GM23338 (cell line): Measurements from ENCODE around the gene TSC22D3. TPM values are rescaled to one million over a fixed set of nuclear protein-coding genes. Genes with fewer than 3 reads are reported as not detected.

ENCODE experiments used
- ATAC-seq: fragments of 200-7000 bp; cut with Tn5 transposase; 3 replicates; pipeline ENCODE4 v1.9.1; 2020
- DNase-seq: peaks from one replicate; pipeline ENCODE4 v3.0.0-alpha.2; 2015; ENCODE audit warnings: low spot score
- H2AFZ ChIP-seq: fragments of 200-600 bp; sonication (generic); 2 replicates; pipeline ENCODE4 v1.8.0; 2016; ENCODE audit warnings: antibody characterized with exemption, mild to moderate bottlenecking, moderate library complexity
- H3F3A ChIP-seq: fragments of 200-600 bp; sonication (generic); replicated peaks from 2 replicates; pipeline ENCODE4 v1.8.0; 2017; ENCODE audit warnings: antibody characterized with exemption, mixed run types, low read depth
- H3K27ac ChIP-seq: fragments of 200-600 bp; sonication (generic); 2 replicates; pipeline ENCODE4 v1.6.1; 2016; ENCODE audit warnings: low read depth
- H3K27me3 ChIP-seq: fragments of 200-600 bp; sonication (generic); 2 replicates; pipeline ENCODE4 v1.8.0; 2016; ENCODE audit warnings: mild to moderate bottlenecking, mixed run types, moderate library complexity; ENCODE audit not compliant: insufficient read depth
- H3K36me3 ChIP-seq: fragments of 200-600 bp; sonication (generic); 2 replicates; pipeline ENCODE4 v1.8.0; 2016; ENCODE audit warnings: mild to moderate bottlenecking; ENCODE audit not compliant: insufficient read depth
- H3K4me1 ChIP-seq: fragments of 200-600 bp; sonication (generic); 2 replicates; pipeline ENCODE4 v1.8.0; 2016; ENCODE audit warnings: mild to moderate bottlenecking, moderate library complexity; ENCODE audit not compliant: insufficient read depth
- H3K4me2 ChIP-seq: fragments of 200-600 bp; sonication (generic); 2 replicates; pipeline ENCODE4 v1.7.1; 2017; ENCODE audit warnings: mixed run types
- H3K4me3 ChIP-seq: fragments of 200-600 bp; sonication (generic); 2 replicates; pipeline ENCODE4 v1.6.1; 2016; ENCODE audit warnings: mixed run types
- H3K79me2 ChIP-seq: fragments of 200-600 bp; sonication (generic); replicated peaks from 2 replicates; pipeline ENCODE4 v1.8.0; 2017; ENCODE audit warnings: mild to moderate bottlenecking; ENCODE audit not compliant: insufficient read depth
- H3K9me2 ChIP-seq: fragments of 200-600 bp; sonication (generic); 2 replicates; pipeline ENCODE4 v1.8.0; 2017; ENCODE audit not compliant: insufficient read depth
- H4K20me1 ChIP-seq: fragments of 200-600 bp; sonication (generic); replicated peaks from 2 replicates; pipeline ENCODE4 v1.8.0; 2017; ENCODE audit warnings: mild to moderate bottlenecking; ENCODE audit not compliant: insufficient read depth
- H3K27ac Mint-ChIP-seq: 2 replicates; pipeline ENCODE4 v1.8.0; 2020; ENCODE audit warnings: inconsistent platforms, mild to moderate bottlenecking, moderate library complexity, mixed read lengths
- H3K27me3 Mint-ChIP-seq: 3 replicates; pipeline ENCODE4 v1.8.0; 2022; ENCODE audit warnings: low read depth, mild to moderate bottlenecking, moderate library complexity, mixed read lengths, inconsistent platforms; ENCODE audit not compliant: insufficient read depth, poor library complexity
- H3K36me3 Mint-ChIP-seq: 3 replicates; pipeline ENCODE4 v1.8.0; 2021; ENCODE audit warnings: low read depth, mild to moderate bottlenecking, inconsistent platforms, moderate library complexity, mixed read lengths
- H3K4me1 Mint-ChIP-seq: 3 replicates; pipeline ENCODE4 v1.8.0; 2020; ENCODE audit warnings: mild to moderate bottlenecking, inconsistent platforms, mixed read lengths
- H3K4me3 Mint-ChIP-seq: 3 replicates; pipeline ENCODE4 v1.8.0; 2021; ENCODE audit warnings: moderate library complexity, mild to moderate bottlenecking, inconsistent platforms, mixed read lengths
- H3K9me3 Mint-ChIP-seq: 3 replicates; pipeline ENCODE4 v1.8.0; 2020; ENCODE audit warnings: moderate library complexity, mild to moderate bottlenecking, inconsistent platforms, mixed read lengths
- CREB1 ChIP-seq: fragments of 250-450 bp; sonication (Bioruptor Pico); IDR thresholded peaks from 2 replicates; pipeline ENCODE4 v1.5.0; 2020; ENCODE audit warnings: low read depth, mild to moderate bottlenecking, moderate library complexity
- EZH2 ChIP-seq: fragments of 200-600 bp; sonication (generic); IDR thresholded peaks from one replicate; pipeline ENCODE4 v1.8.0; 2017; ENCODE audit warnings: antibody characterized with exemption, mild to moderate bottlenecking, low read depth; ENCODE audit not compliant: unreplicated experiment
- JUNB ChIP-seq: IDR thresholded peaks from one replicate; pipeline ENCODE4 v1.6.1; 2016; ENCODE audit warnings: antibody characterized with exemption; ENCODE audit not compliant: unreplicated experiment
- NANOG ChIP-seq: IDR thresholded peaks from 2 replicates; pipeline ENCODE4 v1.6.1; 2016; ENCODE audit warnings: antibody characterized with exemption, borderline replicate concordance
- STAT1 ChIP-seq: IDR thresholded peaks from one replicate; pipeline ENCODE4 v1.6.1; 2016; ENCODE audit warnings: antibody characterized with exemption; ENCODE audit not compliant: unreplicated experiment
- ZNF114 ChIP-seq: fragments of 250-450 bp; sonication (Bioruptor Pico); IDR thresholded peaks from 2 replicates; pipeline ENCODE4 v1.5.0; 2020; ENCODE audit warnings: mild to moderate bottlenecking, moderate library complexity
- ZNF331 ChIP-seq: fragments of 250-450 bp; sonication (Bioruptor Pico); IDR thresholded peaks from 2 replicates; pipeline ENCODE4 v1.5.0; 2020; ENCODE audit warnings: low read depth, mild to moderate bottlenecking, moderate library complexity
- polyA plus RNA-seq: library from polyadenylated mRNA; unstranded; fragments of >200 nt; fragmentation: Nextera tagmentation; extraction: Ambion mirVana; gene quantifications from 2 replicates; pipeline ENCODE4 v1.2.1, GENCODE V29; 2016
- total RNA-seq: library from RNA; depleted of rRNA; stranded (reverse); fragments of >200 nt; shearing (Covaris generic); gene quantifications from 2 replicates; pipeline ENCODE4 v1.2.3, GENCODE V29; 2014
- TF ChIP-seq, protein P1 (sequence below), 2 experiments: fragments of 200-600 bp in 1 of 2; sonication (generic) in 1 of 2; conservative IDR thresholded peaks; 2 replicates each; pipeline versions ENCODE4 v1.5.1 to v1.6.1; 2016 to 2017; ENCODE audit warnings: antibody characterized with exemption in 2 of 2, low read depth in 2 of 2, mild to moderate bottlenecking in 2 of 2, moderate library complexity in 1 of 2
- TF ChIP-seq, protein P2 (sequence below): IDR thresholded peaks from one replicate; pipeline ENCODE4 v1.6.1; 2018; ENCODE audit warnings: antibody characterized with exemption; ENCODE audit not compliant: unreplicated experiment

TSC22D3 gene
- total and polyA plus RNA-seq, 2 experiments from 2014 or later: 12.6 to 20.0 TPM

DNA sequence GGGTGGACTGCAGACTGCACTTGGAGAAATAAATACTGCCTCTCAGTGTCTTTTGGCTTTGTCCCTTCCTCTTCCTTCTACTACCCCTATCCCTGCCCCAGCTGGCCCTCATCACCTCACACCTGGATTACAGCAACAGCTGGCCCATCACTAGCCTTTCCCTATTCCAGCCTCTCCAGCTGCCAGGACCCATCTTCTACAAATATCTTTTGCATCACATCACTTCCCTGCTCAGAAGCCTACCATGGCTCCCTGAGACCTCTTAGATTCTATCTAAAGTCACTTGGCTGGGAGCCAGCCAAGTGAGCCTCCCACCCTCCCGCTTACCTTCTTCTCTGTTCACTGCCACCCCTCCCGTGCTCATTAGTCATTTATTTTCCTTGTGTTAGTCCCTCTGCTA lies 66.8 kb downstream of the TSC22D3 start:
- Histone ChIP-seq H3K79me2 (no peaks in the 10 kb centered on the region), H3K36me3 (no peaks in the 10 kb centered on the region), H2AFZ (no peak overlapping the region), H3K4me1 (no peaks in the 10 kb centered on the region), H3K4me3 (no peak overlapping the region), H3K9me2 (no peaks in the 10 kb centered on the region), H4K20me1 (no peaks in the 10 kb centered on the region), H3F3A (no peaks in the 10 kb centered on the region), H3K4me2 (no peak overlapping the region), H3K27ac (no peak overlapping the region), H3K27me3 (no peaks in the 10 kb centered on the region)
- TF ChIP-seq, protein P1, sequence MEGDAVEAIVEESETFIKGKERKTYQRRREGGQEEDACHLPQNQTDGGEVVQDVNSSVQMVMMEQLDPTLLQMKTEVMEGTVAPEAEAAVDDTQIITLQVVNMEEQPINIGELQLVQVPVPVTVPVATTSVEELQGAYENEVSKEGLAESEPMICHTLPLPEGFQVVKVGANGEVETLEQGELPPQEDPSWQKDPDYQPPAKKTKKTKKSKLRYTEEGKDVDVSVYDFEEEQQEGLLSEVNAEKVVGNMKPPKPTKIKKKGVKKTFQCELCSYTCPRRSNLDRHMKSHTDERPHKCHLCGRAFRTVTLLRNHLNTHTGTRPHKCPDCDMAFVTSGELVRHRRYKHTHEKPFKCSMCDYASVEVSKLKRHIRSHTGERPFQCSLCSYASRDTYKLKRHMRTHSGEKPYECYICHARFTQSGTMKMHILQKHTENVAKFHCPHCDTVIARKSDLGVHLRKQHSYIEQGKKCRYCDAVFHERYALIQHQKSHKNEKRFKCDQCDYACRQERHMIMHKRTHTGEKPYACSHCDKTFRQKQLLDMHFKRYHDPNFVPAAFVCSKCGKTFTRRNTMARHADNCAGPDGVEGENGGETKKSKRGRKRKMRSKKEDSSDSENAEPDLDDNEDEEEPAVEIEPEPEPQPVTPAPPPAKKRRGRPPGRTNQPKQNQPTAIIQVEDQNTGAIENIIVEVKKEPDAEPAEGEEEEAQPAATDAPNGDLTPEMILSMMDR (conservative IDR thresholded peaks at IDR 0.05; ENCODE audit: low read depth in 2 of 2): no peak
- TF ChIP-seq EZH2 (no peak), STAT1 (no peak), ZNF331 (no peak), ZNF114 (CRISPR knock-in tag) (no peak), NANOG (no peak), CREB1 (CRISPR knock-in tag) (no peak), JUNB (no peak)
- TF ChIP-seq, protein P2, sequence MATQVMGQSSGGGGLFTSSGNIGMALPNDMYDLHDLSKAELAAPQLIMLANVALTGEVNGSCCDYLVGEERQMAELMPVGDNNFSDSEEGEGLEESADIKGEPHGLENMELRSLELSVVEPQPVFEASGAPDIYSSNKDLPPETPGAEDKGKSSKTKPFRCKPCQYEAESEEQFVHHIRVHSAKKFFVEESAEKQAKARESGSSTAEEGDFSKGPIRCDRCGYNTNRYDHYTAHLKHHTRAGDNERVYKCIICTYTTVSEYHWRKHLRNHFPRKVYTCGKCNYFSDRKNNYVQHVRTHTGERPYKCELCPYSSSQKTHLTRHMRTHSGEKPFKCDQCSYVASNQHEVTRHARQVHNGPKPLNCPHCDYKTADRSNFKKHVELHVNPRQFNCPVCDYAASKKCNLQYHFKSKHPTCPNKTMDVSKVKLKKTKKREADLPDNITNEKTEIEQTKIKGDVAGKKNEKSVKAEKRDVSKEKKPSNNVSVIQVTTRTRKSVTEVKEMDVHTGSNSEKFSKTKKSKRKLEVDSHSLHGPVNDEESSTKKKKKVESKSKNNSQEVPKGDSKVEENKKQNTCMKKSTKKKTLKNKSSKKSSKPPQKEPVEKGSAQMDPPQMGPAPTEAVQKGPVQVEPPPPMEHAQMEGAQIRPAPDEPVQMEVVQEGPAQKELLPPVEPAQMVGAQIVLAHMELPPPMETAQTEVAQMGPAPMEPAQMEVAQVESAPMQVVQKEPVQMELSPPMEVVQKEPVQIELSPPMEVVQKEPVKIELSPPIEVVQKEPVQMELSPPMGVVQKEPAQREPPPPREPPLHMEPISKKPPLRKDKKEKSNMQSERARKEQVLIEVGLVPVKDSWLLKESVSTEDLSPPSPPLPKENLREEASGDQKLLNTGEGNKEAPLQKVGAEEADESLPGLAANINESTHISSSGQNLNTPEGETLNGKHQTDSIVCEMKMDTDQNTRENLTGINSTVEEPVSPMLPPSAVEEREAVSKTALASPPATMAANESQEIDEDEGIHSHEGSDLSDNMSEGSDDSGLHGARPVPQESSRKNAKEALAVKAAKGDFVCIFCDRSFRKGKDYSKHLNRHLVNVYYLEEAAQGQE: no peak
- Mint-ChIP-seq H3K4me3 (no peak overlapping the region), H3K27ac (no peak overlapping the region), H3K4me1 (peaks cover 10% of the 10 kb centered on the region), H3K27me3 (peaks cover 7% of the 10 kb centered on the region), H3K9me3 (no peaks in the 10 kb centered on the region), H3K36me3 (no peaks in the 10 kb centered on the region; the same call in 2 of the 3 replicates)
- no peak for DNase-seq
- ATAC-seq: no peak

DNA sequence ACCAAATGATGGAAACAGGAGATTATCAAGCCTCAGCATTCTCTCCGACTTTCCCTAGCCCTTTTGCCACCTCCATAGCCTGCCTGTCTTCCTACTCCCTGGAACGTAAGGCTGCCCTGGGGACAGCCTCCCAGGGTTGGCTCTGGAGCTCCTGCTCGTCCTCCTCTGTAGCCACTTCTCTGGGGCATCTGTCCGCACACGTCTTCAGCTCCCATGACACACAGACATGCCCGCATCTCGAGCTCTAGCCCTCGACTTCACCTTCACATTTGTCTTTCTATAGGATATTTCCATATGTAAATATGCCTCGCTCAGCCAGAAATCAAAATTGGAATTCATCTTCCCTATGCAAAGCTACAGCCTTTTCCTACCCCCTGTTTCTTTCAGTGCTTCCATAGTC lies 67.7 kb downstream of the TSC22D3 start:
- H3K4me2 ChIP-seq: no peak overlapping the region
- DNase-seq (no peak), ATAC-seq (no peak)
- no peaks in the 10 kb centered on the region for H3K9me2 ChIP-seq
- no peak overlapping the region for H3K4me3 Mint-ChIP-seq
- H3K4me3 ChIP-seq: no peak overlapping the region
- H3K4me1 ChIP-seq: no peaks in the 10 kb centered on the region
- no peaks in the 10 kb centered on the region for H3F3A ChIP-seq
- H3K27me3 Mint-ChIP-seq: peaks cover 7% of the 10 kb centered on the region
- H4K20me1 ChIP-seq: no peaks in the 10 kb centered on the region
- no peaks in the 10 kb centered on the region for H3K79me2 ChIP-seq
- no peak overlapping the region for H3K27ac ChIP-seq
- no peaks in the 10 kb centered on the region for H3K36me3 ChIP-seq
- H3K36me3 Mint-ChIP-seq: no peaks in the 10 kb centered on the region; the same call in 2 of the 3 replicates
- no peaks in the 10 kb centered on the region for H3K27me3 ChIP-seq
- peaks cover 10% of the 10 kb centered on the region for H3K4me1 Mint-ChIP-seq
- no peak overlapping the region for H3K27ac Mint-ChIP-seq
- H3K9me3 Mint-ChIP-seq: no peaks in the 10 kb centered on the region
- no peak overlapping the region for H2AFZ ChIP-seq
- TF ChIP-seq JUNB: no peak
- TF ChIP-seq, protein P1 (conservative IDR thresholded peaks at IDR 0.05; ENCODE audit: low read depth in 2 of 2): no peak
